Liver (tissue), 9 donors: ENCODE results near the gene CSTF3. TPM values are rescaled to one million over a fixed set of nuclear protein-coding genes. Genes with fewer than 3 reads are reported as not detected.

Source experiments
- DNase-seq: peaks from one replicate; pipeline ENCODE4 v3.0.0-alpha.2; 2017; ENCODE audit warnings: low spot score
- H3K27ac ChIP-seq, 2 donors: one replicate each; pipeline ENCODE4 v1.7.0; 2013; ENCODE audit warnings: inconsistent platforms in 2 of 2, low read length in 2 of 2, control low read depth in 1 of 2, low read depth in 1 of 2, mild to moderate bottlenecking in 1 of 2
- H3K27me3 ChIP-seq, 4 donors: one replicate each; pipeline versions ENCODE4 v1.6.1 to v1.7.0; 2013; ENCODE audit warnings: low read length in 3 of 4, inconsistent platforms in 1 of 4, mild to moderate bottlenecking in 1 of 4, moderate library complexity in 1 of 4; ENCODE audit not compliant: control insufficient read depth in 4 of 4, insufficient read depth in 4 of 4
- H3K36me3 ChIP-seq, 4 donors: one replicate each; pipeline versions ENCODE4 v1.6.1 to v1.7.0; 2013; ENCODE audit warnings: low read length in 3 of 4, mild to moderate bottlenecking in 3 of 4, low read depth in 1 of 4, moderate library complexity in 1 of 4; ENCODE audit not compliant: control insufficient read depth in 4 of 4, insufficient read depth in 3 of 4
- H3K4me1 ChIP-seq, 4 donors: one replicate each; pipeline versions ENCODE4 v1.6.1 to v1.7.0; 2013; ENCODE audit warnings: low read length in 3 of 4, mild to moderate bottlenecking in 3 of 4, moderate library complexity in 1 of 4; ENCODE audit not compliant: control insufficient read depth in 4 of 4, insufficient read depth in 4 of 4
- H3K4me3 ChIP-seq, 3 donors: one replicate each; pipeline versions ENCODE4 v1.6.1 to v1.7.0; 2013; ENCODE audit warnings: low read length in 3 of 3, control low read depth in 1 of 3, low read depth in 1 of 3, mild to moderate bottlenecking in 1 of 3
- H3K9ac ChIP-seq, 2 donors: one replicate each; pipeline ENCODE4 v1.7.0; 2013; ENCODE audit warnings: low read length in 2 of 2, mild to moderate bottlenecking in 2 of 2, moderate library complexity in 2 of 2, control low read depth in 1 of 2, low read depth in 1 of 2
- H3K9me3 ChIP-seq, 4 donors: one replicate each; pipeline versions ENCODE4 v1.6.1 to v1.7.0; 2013; ENCODE audit warnings: low read length in 3 of 4; ENCODE audit not compliant: control insufficient read depth in 4 of 4
- ATF3 ChIP-seq: IDR thresholded peaks from 2 replicates; pipeline ENCODE4 v1.6.1; 2016; ENCODE audit warnings: antibody characterized with exemption
- CTCF ChIP-seq: fragments of 150-350 bp; IDR thresholded peaks from 2 replicates; pipeline ENCODE4 v1.5.1; 2017; ENCODE audit warnings: improper control_type of control experiment, low read depth, low read length; ENCODE audit not compliant: missing input control
- EGR1 ChIP-seq, 2 donors: IDR thresholded peaks; 2 replicates each; pipeline ENCODE4 v1.6.1; 2016 to 2018; ENCODE audit warnings: antibody characterized with exemption in 2 of 2, low read depth in 2 of 2
- FOXA1 ChIP-seq: IDR thresholded peaks from 2 replicates; pipeline ENCODE4 v1.6.1; 2016; ENCODE audit warnings: antibody characterized with exemption
- FOXA2 ChIP-seq: IDR thresholded peaks from 2 replicates; pipeline ENCODE4 v1.6.1; 2016; ENCODE audit warnings: antibody characterized with exemption
- GABPA ChIP-seq, 2 donors: IDR thresholded peaks in 1 of 2; conservative IDR thresholded peaks in 1 of 2; 2 replicates each; pipeline ENCODE4 v1.6.1; 2016; ENCODE audit warnings: antibody characterized with exemption in 2 of 2, mild to moderate bottlenecking in 1 of 2, moderate library complexity in 1 of 2
- HNF4A ChIP-seq, 2 donors: conservative IDR thresholded peaks; 2 replicates each; pipeline ENCODE4 v1.6.1; 2016; ENCODE audit warnings: antibody characterized with exemption in 2 of 2, mild to moderate bottlenecking in 2 of 2
- HNF4G ChIP-seq: IDR thresholded peaks from 2 replicates; pipeline ENCODE4 v1.6.1; 2016; ENCODE audit warnings: antibody characterized with exemption
- JUND ChIP-seq, 2 donors: IDR thresholded peaks; 2 replicates each; pipeline ENCODE4 v1.6.1; 2016; ENCODE audit warnings: antibody characterized with exemption in 2 of 2
- NR2F2 ChIP-seq: IDR thresholded peaks from 2 replicates; pipeline ENCODE4 v1.6.1; 2016; ENCODE audit warnings: antibody characterized with exemption
- RAD21 ChIP-seq, 2 donors: IDR thresholded peaks; 2 replicates each; pipeline ENCODE4 v1.6.1; 2016; ENCODE audit warnings: antibody characterized with exemption in 2 of 2, mild to moderate bottlenecking in 2 of 2
- REST ChIP-seq: IDR thresholded peaks from 2 replicates; pipeline ENCODE4 v1.6.1; 2016; ENCODE audit warnings: antibody characterized with exemption, mild to moderate bottlenecking
- RXRA ChIP-seq, 2 donors: IDR thresholded peaks; 2 replicates each; pipeline ENCODE4 v1.6.1; 2017 to 2018; ENCODE audit warnings: antibody characterized with exemption in 2 of 2, mild to moderate bottlenecking in 1 of 2
- SP1 ChIP-seq: IDR thresholded peaks from 2 replicates; pipeline ENCODE4 v1.6.1; 2018; ENCODE audit warnings: antibody characterized with exemption, mild to moderate bottlenecking
- TAF1 ChIP-seq: conservative IDR thresholded peaks from 2 replicates; pipeline ENCODE4 v1.6.1; 2016; ENCODE audit warnings: antibody characterized with exemption, mild to moderate bottlenecking
- YY1 ChIP-seq: IDR thresholded peaks from 2 replicates; pipeline ENCODE4 v1.6.1; 2016; ENCODE audit warnings: antibody characterized with exemption, mild to moderate bottlenecking
- ZBTB33 ChIP-seq: IDR thresholded peaks from 2 replicates; pipeline ENCODE4 v1.6.1; 2016; ENCODE audit warnings: antibody characterized with exemption
- WGBS: extraction: QIAGEN DNeasy Blood & Tissue Kit; methylation state at CpG from one replicate; pipeline ENCODE4 v1.1.7; 2013; 5-methylcytosine and 5-hydroxymethylcytosine counted together
- polyA plus RNA-seq, 2 donors: library from polyadenylated mRNA; stranded (reverse) in 1 of 2; unstranded in 1 of 2; fragments of 200-250 nt in 1 of 2; fragments of >200 nt in 1 of 2; fragmentation: Nextera tagmentation in 1 of 2; extraction: Ambion mirVana in 1 of 2; gene quantifications; one replicate each; pipeline versions ENCODE4 v1.2.1 to v1.2.3, GENCODE V29; 2013 to 2015
- total RNA-seq, 2 donors: library from RNA; depleted of rRNA; stranded (reverse); fragments of >200 nt; gene quantifications; one replicate each; pipeline ENCODE4 v1.2.3, GENCODE V29; 2014
- donor health status: healthy.
- donor health status: healthy.
- donor health status: healthy.
- donor health status: healthy.
- donor health status: healthy.

Gene CSTF3
- total and polyA plus RNA-seq, 4 donors: 7.9 to 20.8 (median 12.3) TPM

GRCh38 chr11:33072465-33072864, 88.8 kb downstream of the CSTF3 start:
- Histone ChIP-seq H3K9me3 (no peaks in the 10 kb centered on the region), H3K9ac (no peak overlapping the region), H3K36me3 (peaks cover 13 to 47% (median 27%) of the 10 kb centered on the region in 4 donors), H3K4me3 (no peak overlapping the region), H3K4me1 (no peaks in the 10 kb centered on the region), H3K27ac (no peak overlapping the region), H3K27me3 (no peaks in the 10 kb centered on the region)
- DNase-seq: no peak
- 95% methylated on average over 8 of the region's 8 CpGs for WGBS
- TF ChIP-seq SP1: no peak
- TF ChIP-seq FOXA2: no peak
- no peak for TF ChIP-seq GABPA (IDR thresholded peaks at IDR 0.05 in 1 of 2, conservative IDR thresholded peaks at IDR 0.05 in 1 of 2)
- no peak for TF ChIP-seq JUND (IDR thresholded peaks at IDR 0.05)
- TF ChIP-seq FOXA1: no peak
- TF ChIP-seq YY1: no peak
- no peak for TF ChIP-seq RXRA (IDR thresholded peaks at IDR 0.05)
- TF ChIP-seq ZBTB33: no peak
- no peak for TF ChIP-seq TAF1
- TF ChIP-seq REST: no peak
- no peak for TF ChIP-seq CTCF
- TF ChIP-seq HNF4G: no peak
- no peak for TF ChIP-seq HNF4A (conservative IDR thresholded peaks at IDR 0.05)
- no peak for TF ChIP-seq EGR1 (IDR thresholded peaks at IDR 0.05; ENCODE audit: low read depth in 2 of 2)
- TF ChIP-seq NR2F2: no peak

- H3K9me3 ChIP-seq: no peaks in the 10 kb centered on the region
- H3K9ac ChIP-seq: no peak overlapping the region
- no peak overlapping the region for H3K4me3 ChIP-seq
- H3K27me3 ChIP-seq: no peaks in the 10 kb centered on the region
- peaks cover 0 to 12% (median 6%) of the 10 kb centered on the region in 4 donors for H3K4me1 ChIP-seq
- no peak for DNase-seq
- 96% methylated on average over 17 of the region's 17 CpGs for WGBS
- no peak overlapping the region for H3K27ac ChIP-seq
- peaks cover 8 to 30% (median 22%) of the 10 kb centered on the region in 4 donors for H3K36me3 ChIP-seq
- TF ChIP-seq ATF3 (no peak), HNF4A (conservative IDR thresholded peaks at IDR 0.05) (no peak), FOXA1 (no peak), YY1 (no peak), FOXA2 (no peak), CTCF (no peak), JUND (IDR thresholded peaks at IDR 0.05) (no peak), SP1 (no peak), GABPA (IDR thresholded peaks at IDR 0.05 in 1 of 2, conservative IDR thresholded peaks at IDR 0.05 in 1 of 2) (no peak), RAD21 (IDR thresholded peaks at IDR 0.05) (no peak), RXRA (IDR thresholded peaks at IDR 0.05) (no peak), REST (no peak), EGR1 (IDR thresholded peaks at IDR 0.05; ENCODE audit: low read depth in 2 of 2) (no peak), HNF4G (no peak)
These were observed 92.5 kb downstream of the CSTF3 start for GRCh38 chr11:33068611-33069340.
